ENCODE data around the gene LEO1. TPM values are rescaled to one million over a fixed set of nuclear protein-coding genes. Genes with fewer than 3 reads are reported as not detected.

The LEO1 gene
- total and polyA plus RNA-seq, 8 donors = 0.58 to 16.3 (median 11.2) TPM

DNA sequence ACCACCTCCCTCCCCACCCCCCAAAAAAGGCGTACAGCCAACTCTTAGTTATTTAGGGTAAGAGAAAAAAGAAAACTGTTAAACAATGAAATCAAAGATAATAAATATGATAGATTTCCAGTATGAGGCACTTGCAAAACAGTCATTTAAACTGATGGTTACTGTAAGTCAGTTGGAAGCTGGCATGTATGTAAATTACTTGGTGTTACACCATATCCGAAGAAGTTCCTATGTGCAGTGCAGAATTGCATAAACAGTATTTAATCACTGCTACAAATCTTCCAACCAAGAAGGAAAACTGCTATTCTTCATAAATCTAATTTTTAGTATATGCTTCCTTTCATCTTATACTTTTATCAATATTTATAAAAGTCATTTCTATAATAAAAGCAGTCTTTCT, 62.0 kb downstream of the LEO1 start:
- no peak for TF ChIP-seq POLR2AphosphoS5 (IDR thresholded peaks at IDR 0.05)
- TF ChIP-seq EP300 (IDR thresholded peaks at IDR 0.05) = no peak
- TF ChIP-seq CTCF (IDR thresholded peaks at IDR 0.05) = no peak
- no peak for TF ChIP-seq POLR2A (IDR thresholded peaks at IDR 0.05)

DNA sequence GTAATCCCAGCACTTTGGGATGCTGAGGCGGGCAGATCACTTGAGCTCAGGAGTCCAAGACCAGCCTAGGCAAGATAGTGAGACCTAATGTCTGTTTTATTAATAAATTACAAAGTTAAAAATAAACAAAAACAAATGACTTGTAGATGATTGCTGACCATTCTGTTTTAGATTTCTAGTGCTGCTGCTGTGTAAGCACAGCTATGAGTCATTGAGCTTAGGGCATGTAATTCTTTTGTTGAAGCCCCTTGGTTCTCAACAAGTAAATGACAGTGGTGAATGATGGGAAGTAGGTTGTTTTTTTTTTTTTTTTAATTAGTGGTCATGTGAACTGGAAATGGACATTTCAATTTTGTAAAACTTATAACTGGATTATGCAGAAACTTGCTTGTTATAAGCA, 63.3 kb downstream of the LEO1 start:
- peak overlapping the region in 2 of 5 donors; percentile 39 to 52 for H3K27ac ChIP-seq
- 88 to 100% (median 97%) methylated on average over 1 of the region's 1 CpG for WGBS, 5 donors
- H3K36me3 ChIP-seq = peaks cover 13 to 87% (median 80%) of the 10 kb centered on the region in 4 donors
- intact Hi-C loops (cut with DNase I; ENCODE audit: low total_unique reads) = no loop called here
- no peak for DNase-seq
- no peaks in the 10 kb centered on the region for H3K27me3 ChIP-seq
- no peak overlapping the region for H3K4me3 ChIP-seq
- TF ChIP-seq CTCF (IDR thresholded peaks at IDR 0.05) (no peak), POLR2AphosphoS5 (IDR thresholded peaks at IDR 0.05) (no peak), POLR2A (IDR thresholded peaks at IDR 0.05) (no peak), EP300 (IDR thresholded peaks at IDR 0.05) (no peak)
- H3K4me1 ChIP-seq = peaks cover 0 to 36% (median 9%) of the 10 kb centered on the region in 4 donors
- no peaks in the 10 kb centered on the region for H3K9me3 ChIP-seq

More for the DNA sequence above, 62.0 kb downstream of the LEO1 start:
- H3K36me3 ChIP-seq = peaks cover 6 to 83% (median 76%) of the 10 kb centered on the region in 4 donors
- no peak overlapping the region for H3K27ac ChIP-seq
- WGBS, 5 donors = 85 to 95% (median 89%) methylated on average over 2 of the region's 2 CpGs
- no peak for DNase-seq
- intact Hi-C loops (cut with DNase I; ENCODE audit: low total_unique reads) = no loop called here
- no peaks in the 10 kb centered on the region for H3K27me3 ChIP-seq
- H3K4me3 ChIP-seq = no peak overlapping the region
- no peaks in the 10 kb centered on the region for H3K9me3 ChIP-seq
- H3K4me1 ChIP-seq = peaks cover 0 to 33% (median 9%) of the 10 kb centered on the region in 4 donors

- Histone ChIP-seq H3K27ac (peak overlapping the region in 4 of 5 donors; percentile 2 to 52 (median 28)), H3K36me3 (peaks cover 19 to 87% (median 81%) of the 10 kb centered on the region in 4 donors), H3K4me3 (no peak overlapping the region), H3K4me1 (peaks cover 0 to 36% (median 9%) of the 10 kb centered on the region in 4 donors), H3K9me3 (no peaks in the 10 kb centered on the region), H3K27me3 (no peaks in the 10 kb centered on the region)
- 50 to 62% (median 54%) methylated on average over 8 of the region's 8 CpGs for WGBS, 5 donors
- peak; percentile 55 to 64 for DNase-seq
- intact Hi-C loops (cut with DNase I; ENCODE audit: low total_unique reads) = no loop called here
- TF ChIP-seq POLR2A (IDR thresholded peaks at IDR 0.05) (no peak), CTCF (IDR thresholded peaks at IDR 0.05) (peak in 2 of 7 experiments; percentile 22 to 26), EP300 (IDR thresholded peaks at IDR 0.05) (no peak), POLR2AphosphoS5 (IDR thresholded peaks at IDR 0.05) (peak in 2 of 3 donors; percentile 67 to 83)
Observed at GRCh38 chr15:51907136-51907862, 64.3 kb downstream of the LEO1 start.

- H3K36me3 ChIP-seq = peaks cover 29 to 88% (median 83%) of the 10 kb centered on the region in 4 donors
- 39 to 60% (median 55%) methylated on average over 4 of the region's 4 CpGs for WGBS, 5 donors
- H3K9me3 ChIP-seq = no peaks in the 10 kb centered on the region
- no peak for TF ChIP-seq POLR2A (IDR thresholded peaks at IDR 0.05)
- no peak for TF ChIP-seq POLR2AphosphoS5 (IDR thresholded peaks at IDR 0.05)
- TF ChIP-seq EP300 (IDR thresholded peaks at IDR 0.05) = no peak
- H3K4me1 ChIP-seq = peaks cover 0 to 36% (median 9%) of the 10 kb centered on the region in 4 donors
- intact Hi-C loops (cut with DNase I; ENCODE audit: low total_unique reads) = no loop called here
- H3K27me3 ChIP-seq = no peaks in the 10 kb centered on the region
- H3K4me3 ChIP-seq = no peak overlapping the region
- H3K27ac ChIP-seq = peak overlapping the region in 2 of 5 donors; percentile 17 to 45
- DNase-seq = no peak
Observed at GRCh38 chr15:51904931-51905330, 66.6 kb downstream of the LEO1 start.

Measured in stomach (tissue), 9 donors.